AML-193 (cell line): ENCODE measurements around the gene MX2.
A peak's percentile ranks its signal among the peaks of the same experiment; 100 is the strongest.
"Not testable (repeated sequence)": the region's sequence is repeated elsewhere in the genome, so short reads cannot be mapped to it uniquely, and the experiment has no call there.

Source experiments
- DNase-seq, 2 experiments: peaks; one replicate each; lab custom pipeline; 2025; lab: John Stamatoyannopoulos, UW

The MX2 gene

GRCh38 chr21:41418393-41418792 lies 56.6 kb downstream of the MX2 start:
- DNase-seq = no peak

- DNase-seq = no peak
Observed at GRCh38 chr21:41418956-41419680, 57.3 kb downstream of the MX2 start.

GRCh38 chr21:41419921-41420862 lies 58.4 kb downstream of the MX2 start:
- peak; percentile 23 to 47 for DNase-seq

- not testable (repeated sequence) for DNase-seq
Observed at GRCh38 chr21:41420998-41421397, 59.2 kb downstream of the MX2 start.

- DNase-seq = no peak
Observed at GRCh38 chr21:41422546-41423304, 60.9 kb downstream of the MX2 start.

GRCh38 chr21:41423305-41423636 lies 61.4 kb downstream of the MX2 start:
- DNase-seq = not testable (repeated sequence)

GRCh38 chr21:41425588-41425953 lies 63.7 kb downstream of the MX2 start:
- no peak for DNase-seq

GRCh38 chr21:41425954-41426675 lies 64.3 kb downstream of the MX2 start, which contains the start of gene MX1:
TSS of gene MX1 (plus strand) at chr21:41426239. CDS start at chr21:41432071, 5,832 bp downstream.
- DNase-seq = peak; percentile 15 to 21

- no peak for DNase-seq
Observed at GRCh38 chr21:41426676-41427404, 65.0 kb downstream of the MX2 start.

- DNase-seq = no peak
Observed at GRCh38 chr21:41427556-41427955, 65.7 kb downstream of the MX2 start.

- DNase-seq = no peak
Observed at GRCh38 chr21:41428311-41428710, 66.5 kb downstream of the MX2 start.

- no peak for DNase-seq
Observed at GRCh38 chr21:41428847-41429246, 67.0 kb downstream of the MX2 start.

GRCh38 chr21:41429305-41429704 lies 67.5 kb downstream of the MX2 start:
- DNase-seq = no peak

- no peak for DNase-seq
Observed at GRCh38 chr21:41429925-41430491, 68.2 kb downstream of the MX2 start.

- no peak for DNase-seq
Observed at GRCh38 chr21:41431788-41432548, 70.1 kb downstream of the MX2 start.

- DNase-seq = no peak
Observed at GRCh38 chr21:41432562-41433460, 71.0 kb downstream of the MX2 start.

- no peak for DNase-seq
Observed at GRCh38 chr21:41433566-41433965, 71.7 kb downstream of the MX2 start.

GRCh38 chr21:41435706-41436105 lies 73.9 kb downstream of the MX2 start:
- DNase-seq = no peak

- no peak for DNase-seq
Observed at GRCh38 chr21:41437729-41438128, 75.9 kb downstream of the MX2 start.
